Upper lobe of right lung (tissue), 1 donor: Measurements from ENCODE around the gene ZBP1. TPM values are rescaled to one million over a fixed set of nuclear protein-coding genes. Genes with fewer than 3 reads are reported as not detected.

Experiments used
- ATAC-seq: fragments of 200-7000 bp; cut with Tn5 transposase; one replicate; pipeline ENCODE4 v1.9.1; 2020; ENCODE audit warnings: mild to moderate bottlenecking, moderate library complexity
- DNase-seq: peaks from one replicate; pipeline ENCODE4 v3.0.0-alpha.2; 2020
- H3K27ac ChIP-seq: fragments of 200-600 bp; one replicate; pipeline ENCODE4 v1.8.0; 2022
- H3K27me3 ChIP-seq: fragments of 200-600 bp; one replicate; pipeline ENCODE4 v1.8.0; 2022; ENCODE audit warnings: mild to moderate bottlenecking
- H3K36me3 ChIP-seq: fragments of 200-600 bp; one replicate; pipeline ENCODE4 v1.8.0; 2022
- H3K4me1 ChIP-seq: fragments of 200-600 bp; one replicate; pipeline ENCODE4 v1.8.0; 2022
- H3K4me3 ChIP-seq: fragments of 200-600 bp; one replicate; pipeline ENCODE4 v1.8.0; 2022; ENCODE audit warnings: mild to moderate bottlenecking
- H3K9me3 ChIP-seq: fragments of 200-600 bp; one replicate; pipeline ENCODE4 v1.8.0; 2022
- intact Hi-C: fragments of 100-400 bp; cut with DNase I; formaldehyde crosslinking; loops from one replicate; pipeline ENCODE4 v1.11.0; 2022
- total RNA-seq: library from RNA; stranded (reverse); fragmentation: NEBNext Ultra II Directional; extraction: Animal tissue kit (Norgen Biotek cat#: 25700); gene quantifications from one replicate; pipeline ENCODE4 v1.2.1, GENCODE V29; 2021
- TF ChIP-seq, protein P1 (sequence below): fragments of 200-600 bp; IDR thresholded peaks from one replicate; pipeline ENCODE4 v1.8.0; 2022; ENCODE audit warnings: antibody characterized with exemption
- donor health status: DM: no; HTN: yes; CAD: no; lungs with severe emphysema.

ZBP1 gene
- total RNA-seq, 1 donor from 2014 or later = 2.7 TPM

DNA sequence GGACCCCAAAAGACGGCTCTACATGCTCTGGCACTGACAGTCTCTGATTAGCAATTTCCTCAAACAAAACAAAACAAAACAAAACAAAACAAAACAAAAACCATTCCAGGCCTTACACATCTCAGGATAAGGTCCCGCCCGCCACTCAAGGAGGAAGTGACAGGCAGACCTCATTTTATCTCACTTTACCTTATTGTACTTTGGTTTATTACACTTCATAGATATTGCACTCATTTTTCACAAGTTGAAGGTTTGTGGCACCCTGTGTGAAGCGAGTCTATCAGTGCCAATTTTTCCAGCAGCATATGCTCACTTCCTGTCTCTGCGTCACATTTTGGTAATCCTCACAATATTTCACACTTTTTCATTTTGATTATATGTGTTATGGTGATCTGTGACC lies 15.2 kb downstream of the ZBP1 start:
- H3K27ac ChIP-seq = no peak overlapping the region
- no peaks in the 10 kb centered on the region for H3K27me3 ChIP-seq
- no peaks in the 10 kb centered on the region for H3K4me1 ChIP-seq
- TF ChIP-seq, protein P1, sequence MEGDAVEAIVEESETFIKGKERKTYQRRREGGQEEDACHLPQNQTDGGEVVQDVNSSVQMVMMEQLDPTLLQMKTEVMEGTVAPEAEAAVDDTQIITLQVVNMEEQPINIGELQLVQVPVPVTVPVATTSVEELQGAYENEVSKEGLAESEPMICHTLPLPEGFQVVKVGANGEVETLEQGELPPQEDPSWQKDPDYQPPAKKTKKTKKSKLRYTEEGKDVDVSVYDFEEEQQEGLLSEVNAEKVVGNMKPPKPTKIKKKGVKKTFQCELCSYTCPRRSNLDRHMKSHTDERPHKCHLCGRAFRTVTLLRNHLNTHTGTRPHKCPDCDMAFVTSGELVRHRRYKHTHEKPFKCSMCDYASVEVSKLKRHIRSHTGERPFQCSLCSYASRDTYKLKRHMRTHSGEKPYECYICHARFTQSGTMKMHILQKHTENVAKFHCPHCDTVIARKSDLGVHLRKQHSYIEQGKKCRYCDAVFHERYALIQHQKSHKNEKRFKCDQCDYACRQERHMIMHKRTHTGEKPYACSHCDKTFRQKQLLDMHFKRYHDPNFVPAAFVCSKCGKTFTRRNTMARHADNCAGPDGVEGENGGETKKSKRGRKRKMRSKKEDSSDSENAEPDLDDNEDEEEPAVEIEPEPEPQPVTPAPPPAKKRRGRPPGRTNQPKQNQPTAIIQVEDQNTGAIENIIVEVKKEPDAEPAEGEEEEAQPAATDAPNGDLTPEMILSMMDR = no peak
- H3K4me3 ChIP-seq = no peak overlapping the region
- intact Hi-C loops = no loop called here
- H3K9me3 ChIP-seq = no peaks in the 10 kb centered on the region
- DNase-seq (no peak), ATAC-seq (no peak)
- no peaks in the 10 kb centered on the region for H3K36me3 ChIP-seq

DNA sequence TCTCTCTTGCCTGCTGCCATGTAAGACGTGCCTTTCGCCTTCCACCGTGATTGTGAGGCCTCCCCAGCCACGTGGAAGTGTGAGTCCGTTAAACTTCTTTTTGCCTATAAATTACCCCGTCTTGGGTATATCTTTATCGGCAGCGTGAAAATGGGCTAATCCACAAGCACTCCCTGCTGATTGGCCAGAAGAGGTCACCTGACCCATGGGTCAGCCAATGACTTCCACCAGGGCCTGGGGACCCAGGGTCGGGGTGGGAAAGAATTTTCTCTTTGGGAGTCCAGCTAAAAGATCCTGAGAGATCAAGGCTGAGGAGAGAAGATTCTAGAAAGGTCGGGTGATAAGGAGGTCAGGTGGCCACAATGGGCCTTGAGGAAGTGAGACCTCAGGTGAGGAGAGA lies 17.1 kb downstream of the ZBP1 start:
- intact Hi-C loops = no loop called here
- Histone ChIP-seq H3K9me3 (no peaks in the 10 kb centered on the region), H3K27ac (no peak overlapping the region), H3K27me3 (no peaks in the 10 kb centered on the region), H3K36me3 (no peaks in the 10 kb centered on the region), H3K4me1 (no peaks in the 10 kb centered on the region), H3K4me3 (no peak overlapping the region)
- ATAC-seq (no peak), DNase-seq (no peak)
- TF ChIP-seq, protein P1 = no peak

DNA sequence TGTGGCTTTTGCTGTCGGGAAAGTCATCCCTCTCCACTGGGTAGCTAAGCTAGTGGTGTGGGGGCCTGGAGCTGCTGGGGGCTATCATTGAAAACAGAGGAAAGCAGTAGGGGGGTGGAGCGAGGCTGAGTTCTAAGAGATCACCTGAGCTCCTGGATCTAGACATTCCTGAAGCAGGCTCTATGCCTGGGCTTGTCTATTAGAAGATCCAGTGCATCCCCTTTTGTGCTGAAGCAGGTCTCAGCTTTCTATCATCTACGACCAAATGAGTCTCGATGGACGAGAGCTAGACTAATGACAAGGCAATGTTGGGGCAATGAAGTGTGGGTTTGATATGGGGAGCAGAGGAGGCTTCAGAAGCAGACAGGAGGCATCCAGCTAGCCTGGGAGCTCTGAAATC lies 18.5 kb downstream of the ZBP1 start:
- DNase-seq = no peak
- TF ChIP-seq, protein P1 = no peak
- no peak overlapping the region for H3K4me3 ChIP-seq
- intact Hi-C loops = no loop called here
- no peaks in the 10 kb centered on the region for H3K36me3 ChIP-seq
- no peaks in the 10 kb centered on the region for H3K9me3 ChIP-seq
- ATAC-seq = no peak
- H3K4me1 ChIP-seq = peaks cover 6% of the 10 kb centered on the region
- H3K27ac ChIP-seq = no peak overlapping the region
- H3K27me3 ChIP-seq = no peaks in the 10 kb centered on the region

DNA sequence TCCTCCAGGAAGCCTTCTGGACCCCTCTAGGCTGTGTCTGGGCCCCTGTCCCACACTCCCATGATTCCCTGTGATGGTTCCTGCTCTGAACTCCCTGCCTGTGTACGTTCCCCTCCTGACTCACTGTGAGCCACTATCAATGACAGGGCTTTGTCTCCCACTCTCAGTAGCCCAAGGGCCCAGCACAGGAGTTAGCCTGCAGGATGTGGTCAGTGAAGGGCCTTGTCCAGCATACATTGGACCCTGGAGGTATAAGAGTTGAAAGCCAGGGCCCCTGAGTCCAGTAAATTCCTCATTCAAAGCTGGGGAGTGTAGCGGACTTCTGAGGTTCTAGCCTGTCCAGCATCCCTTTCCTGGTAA lies 19.0 kb downstream of the ZBP1 start:
- no peak overlapping the region for H3K27ac ChIP-seq
- intact Hi-C loops = no loop called here

DNA sequence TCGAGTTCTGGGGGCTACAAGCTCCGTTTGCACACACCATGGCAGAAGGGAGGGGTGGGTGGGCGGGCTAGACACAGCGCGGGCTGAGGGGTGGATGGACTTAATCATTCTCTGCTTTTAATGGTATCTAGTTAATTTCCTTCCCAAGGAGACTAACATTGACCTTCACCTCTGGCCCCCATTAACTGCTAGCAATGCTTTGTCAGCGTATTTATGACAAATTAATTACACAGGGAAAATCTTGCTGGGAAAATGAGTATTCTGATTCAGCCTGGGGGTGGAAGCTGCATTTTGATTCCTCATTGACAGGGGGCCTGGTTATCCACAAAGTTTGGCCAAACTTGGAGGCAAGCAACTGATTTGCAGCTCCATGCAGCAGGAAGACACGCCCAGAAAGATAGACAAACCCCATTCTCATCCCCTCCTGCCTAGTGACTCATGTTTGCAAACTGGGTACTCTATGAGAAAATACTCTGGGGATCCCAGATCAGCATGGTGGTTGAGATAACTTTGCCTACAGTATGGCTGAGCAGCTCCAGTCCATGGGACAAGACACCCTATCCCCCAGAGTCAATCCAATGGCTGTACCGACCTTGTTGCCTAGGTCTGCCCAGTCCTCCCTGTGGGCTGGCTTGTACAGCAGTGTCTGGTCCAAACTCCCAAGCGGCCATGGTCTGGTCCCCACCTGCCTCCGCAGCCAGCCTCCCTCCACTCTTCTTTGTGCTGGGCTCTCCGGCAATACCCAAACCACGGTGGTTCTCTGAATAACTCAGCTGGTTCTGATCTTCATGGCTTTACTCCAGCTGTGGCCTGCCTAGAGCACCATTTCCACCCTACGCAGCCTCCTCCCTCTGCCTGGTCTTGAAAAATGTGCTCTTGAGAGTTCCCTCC lies 19.7 kb downstream of the ZBP1 start:
- TF ChIP-seq, protein P1 = no peak
- no peak overlapping the region for H3K4me3 ChIP-seq
- peaks cover 7% of the 10 kb centered on the region for H3K4me1 ChIP-seq
- intact Hi-C loops = no loop called here
- DNase-seq (no peak), ATAC-seq (no peak)
- no peaks in the 10 kb centered on the region for H3K9me3 ChIP-seq
- H3K27me3 ChIP-seq = no peaks in the 10 kb centered on the region
- no peaks in the 10 kb centered on the region for H3K36me3 ChIP-seq
- no peak overlapping the region for H3K27ac ChIP-seq

More for the DNA sequence above, 19.0 kb downstream of the ZBP1 start:
- ATAC-seq (no peak), DNase-seq (no peak)
- no peak overlapping the region for H3K4me3 ChIP-seq
- no peaks in the 10 kb centered on the region for H3K9me3 ChIP-seq
- TF ChIP-seq, protein P1 = no peak
- H3K27me3 ChIP-seq = no peaks in the 10 kb centered on the region
- H3K36me3 ChIP-seq = no peaks in the 10 kb centered on the region
- peaks cover 7% of the 10 kb centered on the region for H3K4me1 ChIP-seq
